ENCODE data around the gene TERT.

DNA sequence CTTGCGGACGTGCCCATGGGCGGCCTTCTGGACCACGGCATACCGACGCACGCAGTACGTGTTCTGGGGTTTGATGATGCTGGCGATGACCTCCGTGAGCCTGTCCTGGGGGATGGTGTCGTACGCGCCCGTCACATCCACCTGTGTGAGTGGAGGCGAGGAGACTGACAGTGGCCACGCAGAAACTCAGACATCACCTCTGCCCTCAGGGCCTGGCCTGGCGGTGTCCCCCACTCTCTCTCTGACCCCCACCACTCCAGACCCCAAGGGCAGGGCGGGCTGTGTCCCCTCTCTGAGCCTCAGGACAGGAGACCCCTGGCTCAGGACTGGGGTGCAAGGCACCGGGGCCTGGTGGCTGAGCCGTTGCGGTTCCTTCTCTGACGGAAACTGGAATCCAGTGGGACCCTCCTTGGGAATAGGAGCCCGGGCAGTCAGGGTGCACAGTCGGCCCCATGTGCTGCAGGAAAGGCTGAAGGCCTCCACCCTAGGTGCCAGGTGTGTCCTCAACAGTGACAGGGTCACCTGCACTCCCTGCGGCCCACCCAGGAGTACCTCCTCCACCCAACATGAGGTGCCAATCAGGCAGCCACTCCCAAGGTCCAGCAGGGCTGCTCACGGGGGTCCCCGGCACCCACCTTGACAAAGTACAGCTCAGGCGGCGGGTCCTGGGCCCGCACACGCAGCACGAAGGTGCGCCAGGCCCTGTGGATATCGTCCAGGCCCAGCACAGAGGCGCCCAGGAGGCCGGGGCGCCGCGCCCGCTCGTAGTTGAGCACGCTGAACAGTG lies 16.0 kb downstream of the TERT start:
- no peak for TF ChIP-seq CTCF (IDR thresholded peaks at IDR 0.05; ENCODE audit: low read depth, low read length)
- TF ChIP-seq EZH2phosphoT487 (IDR thresholded peaks at IDR 0.05; ENCODE audit: low read depth): no peak
